ENCODE results near the gene TSPAN17.

GRCh38 chr5:176665517-176665916, 18.2 kb downstream of the TSPAN17 start:
- TF ChIP-seq CTCF (IDR thresholded peaks at IDR 0.05) = no peak
- TF ChIP-seq POLR2A (IDR thresholded peaks at IDR 0.05) = no peak

All from body of pancreas (tissue), 4 donors.